ENCODE results near the gene NUP98.

GRCh38 chr11:3838504-3838903 lies 41.1 kb upstream of the NUP98 start:
- TF ChIP-seq SRF (IDR thresholded peaks at IDR 0.05; ENCODE audit: low read depth, low read length), result no peak
- no peak for TF ChIP-seq HNRNPUL1 (IDR thresholded peaks at IDR 0.05; ENCODE audit: low read depth, low read length)
